HK-2 (cell line): ENCODE results near the gene IL6ST.

Experiments
- DNase-seq: peaks from one replicate; pipeline ENCODE4 v3.0.0-alpha.2; 2018; ENCODE audit not compliant: unreplicated experiment

The IL6ST gene

DNA sequence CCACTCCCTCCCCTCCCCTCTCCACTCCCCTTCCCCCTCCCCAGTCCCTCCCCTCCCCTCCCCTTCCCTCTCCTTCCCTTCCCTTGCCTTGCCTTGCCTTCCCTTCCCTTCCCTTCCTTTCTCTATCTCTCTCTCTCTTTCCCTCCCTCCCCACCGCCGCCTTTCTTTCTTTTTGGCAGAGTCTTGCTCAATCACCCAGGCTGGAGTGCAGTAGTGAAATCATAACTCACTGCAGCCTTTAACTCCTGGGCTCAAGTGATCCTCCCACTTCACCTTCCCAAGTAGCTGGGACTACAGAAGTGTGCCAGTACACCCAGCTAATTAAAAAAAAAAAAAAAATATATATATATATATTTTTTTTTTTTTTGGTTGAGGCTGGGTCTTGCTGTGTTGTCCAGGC is 98.1 kb downstream of the IL6ST start:
- no peak for DNase-seq

- DNase-seq = no peak
Measured at GRCh38 chr5:55896238-55896637, 98.5 kb downstream of the IL6ST start.

DNA sequence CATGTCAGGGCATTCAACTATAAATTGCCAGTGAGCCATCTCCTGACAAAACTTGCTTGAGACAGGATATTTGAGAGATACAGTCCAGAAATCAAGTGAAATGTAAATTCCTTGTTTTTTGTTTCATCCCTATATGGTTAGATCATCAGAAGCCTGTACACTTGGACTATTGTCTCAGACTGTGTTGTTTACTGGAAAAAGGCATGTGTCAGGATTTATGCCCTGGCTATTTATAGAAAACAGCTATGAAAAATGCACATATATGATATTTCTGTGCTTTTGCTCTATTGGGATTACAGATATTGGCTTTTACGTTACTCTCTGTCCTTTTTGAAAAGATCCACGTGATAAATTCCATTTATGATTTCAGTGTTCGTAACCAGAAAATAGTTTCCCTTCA is 99.4 kb downstream of the IL6ST start:
- no peak for DNase-seq

GRCh38 chr5:55894135-55894534 is 100.6 kb downstream of the IL6ST start:
- no peak for DNase-seq

GRCh38 chr5:55892479-55892878 is 102.3 kb downstream of the IL6ST start:
- no peak for DNase-seq

- DNase-seq = no peak
Measured at GRCh38 chr5:55888205-55888604, 106.6 kb downstream of the IL6ST start.

GRCh38 chr5:55885359-55885758 is 109.4 kb downstream of the IL6ST start:
- no peak for DNase-seq
